ENCODE measurements around the gene CANT1. TPM values are rescaled to one million over a fixed set of nuclear protein-coding genes. Genes with fewer than 3 reads are reported as not detected.

CANT1 gene
- polyA plus RNA-seq (2012; ENCODE audit: insufficient read length, low read depth) = 107 TPM

GRCh38 chr17:79009397-79010303 lies at the start of gene CANT1:
Gene CANT1, minus strand, starts transcription at chr17:79009764. Its CDS starts 12,142 bp downstream, at chr17:78997622.
- TF ChIP-seq SIN3A (IDR thresholded peaks at IDR 0.05; ENCODE audit: borderline replicate concordance, insufficient read depth, low read length) = no peak; the same call in 1 of the 2 replicates
- peak; percentile 34; the same call in 1 of the 2 replicates for TF ChIP-seq POLR2AphosphoS5 (IDR thresholded peaks at IDR 0.05; ENCODE audit: low read depth, low read length)
- peak; percentile 76 for TF ChIP-seq FOXP2 (optimal IDR thresholded peaks at IDR 0.05; ENCODE audit: borderline replicate concordance, extremely low read depth, extremely low read length, insufficient read depth)

- no peak for TF ChIP-seq FOXP2 (optimal IDR thresholded peaks at IDR 0.05; ENCODE audit: borderline replicate concordance, extremely low read depth, extremely low read length, insufficient read depth)
- TF ChIP-seq SIN3A (IDR thresholded peaks at IDR 0.05; ENCODE audit: borderline replicate concordance, insufficient read depth, low read length) = no peak
Measured at GRCh38 chr17:79057737-79058385, 48.3 kb upstream of the CANT1 start.

GRCh38 chr17:79055197-79055596 lies 45.6 kb upstream of the CANT1 start:
- TF ChIP-seq SIN3A (IDR thresholded peaks at IDR 0.05; ENCODE audit: borderline replicate concordance, insufficient read depth, low read length) (no peak), FOXP2 (optimal IDR thresholded peaks at IDR 0.05; ENCODE audit: borderline replicate concordance, extremely low read depth, extremely low read length, insufficient read depth) (no peak)

GRCh38 chr17:79054200-79054960 lies 44.8 kb upstream of the CANT1 start:
- TF ChIP-seq POLR2AphosphoS5 (IDR thresholded peaks at IDR 0.05; ENCODE audit: low read depth, low read length) = no peak
- TF ChIP-seq REST (IDR thresholded peaks at IDR 0.05; ENCODE audit: insufficient read depth in 1 of 2, low read depth in 2 of 2, low read length in 2 of 2) = no peak
- no peak for TF ChIP-seq TAF1 (IDR thresholded peaks at IDR 0.05; ENCODE audit: borderline replicate concordance, insufficient read depth, low read length)

- no peak for TF ChIP-seq POLR2AphosphoS5 (IDR thresholded peaks at IDR 0.05; ENCODE audit: low read depth, low read length)
- no peak for TF ChIP-seq REST (IDR thresholded peaks at IDR 0.05; ENCODE audit: insufficient read depth in 1 of 2, low read depth in 2 of 2, low read length in 2 of 2)
- TF ChIP-seq SIN3A (IDR thresholded peaks at IDR 0.05; ENCODE audit: borderline replicate concordance, insufficient read depth, low read length) = no peak
- TF ChIP-seq FOXP2 (optimal IDR thresholded peaks at IDR 0.05; ENCODE audit: borderline replicate concordance, extremely low read depth, extremely low read length, insufficient read depth) = no peak
Measured at GRCh38 chr17:79053251-79053925, 43.8 kb upstream of the CANT1 start.

GRCh38 chr17:79052131-79052530 lies 42.6 kb upstream of the CANT1 start:
- TF ChIP-seq TAF1 (IDR thresholded peaks at IDR 0.05; ENCODE audit: borderline replicate concordance, insufficient read depth, low read length) (no peak), FOXP2 (optimal IDR thresholded peaks at IDR 0.05; ENCODE audit: borderline replicate concordance, extremely low read depth, extremely low read length, insufficient read depth) (no peak), REST (IDR thresholded peaks at IDR 0.05; ENCODE audit: insufficient read depth in 1 of 2, low read depth in 2 of 2, low read length in 2 of 2) (no peak), SIN3A (IDR thresholded peaks at IDR 0.05; ENCODE audit: borderline replicate concordance, insufficient read depth, low read length) (no peak), POLR2AphosphoS5 (IDR thresholded peaks at IDR 0.05; ENCODE audit: low read depth, low read length) (no peak)
